ENCODE results near the gene NKIRAS2. TPM values are rescaled to one million over a fixed set of nuclear protein-coding genes. Genes with fewer than 3 reads are reported as not detected.
"Not testable (repeated sequence)": the region's sequence is repeated elsewhere in the genome, so short reads cannot be mapped to it uniquely, and the experiment has no call there.

The NKIRAS2 gene
- total RNA-seq, 4 donors from 2014 or later = 33.7 to 52.5 (median 43.9) TPM

- Histone ChIP-seq H3K4me3 (no peak overlapping the region), H3K9me3 (no peaks in the 10 kb centered on the region), H3K4me1 (peaks cover 55% of the 10 kb centered on the region), H3K36me3 (no peaks in the 10 kb centered on the region), H3K27ac (no peak overlapping the region), H3K27me3 (no peaks in the 10 kb centered on the region)
- TF ChIP-seq EP300 (IDR thresholded peaks at IDR 0.05) (no peak), POLR2A (IDR thresholded peaks at IDR 0.05) (no peak)
- TF ChIP-seq, protein P1, sequence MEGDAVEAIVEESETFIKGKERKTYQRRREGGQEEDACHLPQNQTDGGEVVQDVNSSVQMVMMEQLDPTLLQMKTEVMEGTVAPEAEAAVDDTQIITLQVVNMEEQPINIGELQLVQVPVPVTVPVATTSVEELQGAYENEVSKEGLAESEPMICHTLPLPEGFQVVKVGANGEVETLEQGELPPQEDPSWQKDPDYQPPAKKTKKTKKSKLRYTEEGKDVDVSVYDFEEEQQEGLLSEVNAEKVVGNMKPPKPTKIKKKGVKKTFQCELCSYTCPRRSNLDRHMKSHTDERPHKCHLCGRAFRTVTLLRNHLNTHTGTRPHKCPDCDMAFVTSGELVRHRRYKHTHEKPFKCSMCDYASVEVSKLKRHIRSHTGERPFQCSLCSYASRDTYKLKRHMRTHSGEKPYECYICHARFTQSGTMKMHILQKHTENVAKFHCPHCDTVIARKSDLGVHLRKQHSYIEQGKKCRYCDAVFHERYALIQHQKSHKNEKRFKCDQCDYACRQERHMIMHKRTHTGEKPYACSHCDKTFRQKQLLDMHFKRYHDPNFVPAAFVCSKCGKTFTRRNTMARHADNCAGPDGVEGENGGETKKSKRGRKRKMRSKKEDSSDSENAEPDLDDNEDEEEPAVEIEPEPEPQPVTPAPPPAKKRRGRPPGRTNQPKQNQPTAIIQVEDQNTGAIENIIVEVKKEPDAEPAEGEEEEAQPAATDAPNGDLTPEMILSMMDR (IDR thresholded peaks at IDR 0.05) = no peak
- WGBS = 90% methylated on average over 3 of the region's 3 CpGs
- no peak for DNase-seq (ENCODE audit: low spot score in 2 of 2)
Observed at GRCh38 chr17:42010898-42011516, 8.9 kb upstream of the NKIRAS2 start.

GRCh38 chr17:42012363-42012762 lies 7.5 kb upstream of the NKIRAS2 start:
- not testable (repeated sequence) for H3K9me3 ChIP-seq; DNase-seq (ENCODE audit: low spot score in 2 of 2); H3K36me3 ChIP-seq; H3K4me3 ChIP-seq; H3K27ac ChIP-seq; H3K27me3 ChIP-seq
- peaks cover 61% of the 10 kb centered on the region for H3K4me1 ChIP-seq
- 90% methylated on average over 4 of the region's 4 CpGs for WGBS

- not testable (repeated sequence) for H3K4me3 ChIP-seq; DNase-seq (ENCODE audit: low spot score in 2 of 2); H3K36me3 ChIP-seq; H3K27ac ChIP-seq; H3K9me3 ChIP-seq; H3K27me3 ChIP-seq
- H3K4me1 ChIP-seq = peaks cover 70% of the 10 kb centered on the region
- WGBS = 91% methylated on average over 12 of the region's 12 CpGs
Observed at GRCh38 chr17:42013740-42014139, 6.2 kb upstream of the NKIRAS2 start.

GRCh38 chr17:42016411-42016831 lies 3.5 kb upstream of the NKIRAS2 start:
- Histone ChIP-seq H3K27ac (peak overlapping the region; percentile 85), H3K36me3 (no peaks in the 10 kb centered on the region), H3K4me3 (peak overlapping the region; percentile 69), H3K4me1 (peaks cover 62% of the 10 kb centered on the region), H3K27me3 (no peaks in the 10 kb centered on the region), H3K9me3 (no peaks in the 10 kb centered on the region)
- TF ChIP-seq POLR2A (IDR thresholded peaks at IDR 0.05) = no peak
- no peak for DNase-seq (ENCODE audit: low spot score in 2 of 2)
- WGBS = 3% methylated on average over 12 of the region's 12 CpGs

DNA sequence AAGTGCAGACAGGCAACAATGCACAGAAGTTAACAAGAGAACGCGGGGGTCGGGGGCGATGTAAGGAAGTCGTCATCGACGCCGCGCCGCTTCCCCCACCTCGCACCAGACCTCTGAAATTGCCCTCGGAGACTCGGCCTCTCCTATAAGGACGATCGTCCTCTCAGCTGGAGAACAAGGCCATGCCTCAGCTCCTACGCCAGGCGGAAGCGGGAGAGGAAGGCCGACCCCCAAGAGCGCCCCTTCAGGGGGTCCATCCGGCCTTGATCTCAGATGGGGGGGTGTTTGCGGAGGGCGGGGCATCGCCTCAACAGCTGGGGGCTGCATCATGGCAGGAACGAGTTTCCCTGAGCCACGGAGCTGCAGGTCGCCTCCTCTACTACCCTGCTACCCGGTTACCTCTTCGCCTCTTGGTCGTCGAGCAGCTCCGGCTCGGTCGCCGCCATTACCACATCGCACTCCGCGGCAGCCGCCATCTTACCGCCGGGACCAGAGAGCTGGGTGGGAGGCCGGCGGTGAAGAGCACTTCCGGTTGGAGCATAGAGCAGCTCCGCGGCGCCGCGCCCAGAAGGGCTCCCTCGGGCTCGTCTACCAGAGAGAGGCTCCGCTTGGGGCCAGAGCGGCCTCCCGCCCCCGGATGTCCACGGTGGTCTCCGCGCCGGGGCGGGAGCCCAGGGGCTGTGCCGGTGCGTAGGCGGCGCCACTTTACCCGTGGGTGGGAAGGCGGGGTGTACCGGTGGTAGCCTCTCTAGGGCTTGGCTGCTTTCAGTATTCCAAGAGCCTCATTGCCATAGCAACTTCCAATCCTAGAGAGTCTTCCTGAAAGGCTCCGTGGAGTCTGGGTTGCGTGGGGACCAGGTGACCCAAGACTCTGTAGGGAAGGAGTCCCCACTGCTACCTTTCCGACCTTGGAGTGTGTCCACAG lies 2.7 kb upstream of the NKIRAS2 start, which contains the start of gene DNAJC7:
Gene DNAJC7, minus strand, starts transcription at position 499 of the 925 bp plus-strand sequence. Its CDS starts 23 bp downstream, at position 476.
- Histone ChIP-seq H3K4me1 (peaks cover 68% of the 10 kb centered on the region), H3K4me3 (peak within 1 kb of the TSS; percentile 69), H3K36me3 (peaks cover 2% of the 10 kb centered on the region), H3K9me3 (no peaks in the 10 kb centered on the region), H3K27ac (peak within 1 kb of the TSS; percentile 85), H3K27me3 (no peaks in the 10 kb centered on the region)
- peak; percentile 95 to 96 for DNase-seq (ENCODE audit: low spot score in 2 of 2)
- peak in 2 of 3 donors; percentile 63 to 65 for TF ChIP-seq POLR2AphosphoS5 (IDR thresholded peaks at IDR 0.05)
- no peak for TF ChIP-seq EP300 (IDR thresholded peaks at IDR 0.05)
- peak in 1 of 2 donors; percentile 59 for TF ChIP-seq POLR2A (IDR thresholded peaks at IDR 0.05)
- TF ChIP-seq, protein P1 (IDR thresholded peaks at IDR 0.05) = no peak
- under 1% methylated on average over 37 of the region's 70 CpGs for WGBS

GRCh38 chr17:42017866-42018200 lies 2.1 kb upstream of the NKIRAS2 start:
- peaks cover 8% of the 10 kb centered on the region for H3K36me3 ChIP-seq
- 5% methylated on average over 11 of the region's 11 CpGs for WGBS
- H3K27ac ChIP-seq = peak overlapping the region; percentile 85
- DNase-seq (ENCODE audit: low spot score in 2 of 2) = no peak
- H3K27me3 ChIP-seq = no peaks in the 10 kb centered on the region
- TF ChIP-seq POLR2AphosphoS5 (IDR thresholded peaks at IDR 0.05) = no peak
- TF ChIP-seq EP300 (IDR thresholded peaks at IDR 0.05) = no peak
- TF ChIP-seq POLR2A (IDR thresholded peaks at IDR 0.05) = no peak
- TF ChIP-seq, protein P1 (IDR thresholded peaks at IDR 0.05) = no peak
- H3K4me1 ChIP-seq = peaks cover 65% of the 10 kb centered on the region
- H3K4me3 ChIP-seq = peak overlapping the region; percentile 69
- H3K9me3 ChIP-seq = no peaks in the 10 kb centered on the region

Measured in suprapubic skin (tissue), 4 donors.